Stimulated activated CD8-positive, alpha-beta memory T cell treated with anti-CD3 and anti-CD28 coated beads, Interleukin-12 subunit alpha, Interleukin-12 subunit beta, amount 100 ng/mL, for 24 hours (primary cell): ENCODE results near the gene TEN1.

Source experiments
- DNase-seq: peaks from one replicate; pipeline ENCODE4 v3.0.0-alpha.2; 2020; ENCODE audit errors: extremely low read depth

TEN1 gene

DNA sequence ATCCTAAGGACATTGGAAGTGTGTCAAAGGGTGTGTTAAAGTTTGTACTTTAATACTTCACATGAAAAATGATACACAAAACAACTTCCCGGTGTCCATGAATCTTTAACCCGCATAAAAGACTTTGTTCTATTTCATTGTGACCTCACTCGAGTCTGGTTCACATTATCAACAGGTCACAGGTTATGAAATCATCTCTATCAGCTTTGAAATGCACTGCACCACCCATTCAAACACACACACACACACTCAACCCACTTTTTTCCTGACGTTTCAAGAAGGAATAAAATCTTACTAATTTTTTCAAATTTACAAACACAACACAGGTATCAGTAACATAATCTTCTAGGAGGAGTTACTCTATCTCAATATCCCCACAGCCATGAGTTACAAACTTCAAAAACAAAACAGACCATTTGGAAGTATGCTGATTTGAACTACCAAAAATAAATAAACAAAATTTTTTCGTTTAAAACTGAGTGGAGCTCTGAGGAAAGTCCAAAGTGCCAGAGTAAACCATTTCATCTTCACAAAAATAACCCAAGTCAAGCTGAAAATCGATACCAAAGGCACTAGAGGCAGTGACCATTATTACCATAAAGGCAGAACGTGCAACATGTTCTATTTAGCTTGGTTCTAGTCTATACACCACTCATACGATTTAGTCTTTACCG lies 2.7 kb upstream of the TEN1 start:
- no peak for DNase-seq

DNA sequence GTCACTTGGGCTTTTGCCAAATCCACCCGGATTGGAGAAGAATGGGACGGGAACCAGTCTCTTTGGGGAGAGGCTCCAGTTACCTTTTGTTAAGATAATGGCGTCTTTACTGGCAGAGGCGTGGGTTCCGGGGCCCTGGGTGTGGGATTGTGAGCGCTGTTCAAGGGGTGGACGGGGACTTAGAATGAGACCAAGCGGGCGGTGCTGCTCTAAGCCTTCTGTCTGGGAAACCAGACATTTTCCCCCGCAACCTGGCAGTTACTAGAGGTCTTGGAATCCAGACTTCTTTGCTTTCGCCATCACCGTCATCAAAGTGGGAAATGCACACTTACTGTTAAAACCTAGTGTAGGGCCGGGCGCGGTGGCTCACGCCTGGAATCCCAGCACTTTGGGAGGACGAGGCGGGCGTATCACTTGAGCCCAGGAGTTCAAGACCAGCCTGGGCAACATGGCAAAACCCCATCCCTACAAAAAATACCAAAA lies 706 bp downstream of the TEN1 start:
- DNase-seq = no peak

DNA sequence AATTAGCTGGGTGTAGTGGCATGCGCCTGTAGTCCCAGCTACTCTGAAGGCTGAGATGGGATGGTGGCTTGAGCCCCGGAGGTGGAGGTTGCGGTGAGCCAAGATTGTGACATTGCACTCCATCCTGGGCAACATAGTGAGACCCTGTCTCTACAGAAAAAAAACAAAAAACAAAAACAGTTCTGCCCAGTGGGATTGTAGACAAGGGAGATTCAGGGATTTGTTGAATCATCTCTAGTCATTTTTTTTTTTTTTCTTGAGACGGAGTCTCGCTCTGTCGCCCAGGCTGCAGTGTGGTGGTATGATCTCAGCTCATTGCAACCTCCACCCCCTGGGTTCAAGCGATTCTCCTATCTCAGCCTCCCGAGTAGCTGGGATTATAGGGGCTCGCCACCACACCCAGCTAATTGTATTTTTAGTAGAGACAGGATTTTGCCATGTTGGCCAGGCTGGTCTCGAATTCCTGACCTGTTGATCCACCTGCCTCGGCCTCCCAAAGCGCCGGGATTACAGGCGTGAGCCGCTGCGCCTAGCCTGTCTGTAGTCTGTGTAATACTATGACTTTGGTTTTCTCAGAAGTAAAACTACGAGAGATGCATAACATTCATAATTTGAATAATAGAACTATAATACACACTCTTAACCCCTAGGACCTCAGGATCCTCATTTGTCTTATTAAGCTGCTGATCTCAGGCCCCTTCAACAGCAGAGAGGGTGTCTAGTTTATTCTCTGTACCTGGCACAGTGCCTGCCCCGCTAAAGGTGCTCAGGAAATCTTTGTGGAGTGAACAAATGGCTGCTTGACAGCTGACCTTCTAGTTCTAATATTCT lies 1.4 kb downstream of the TEN1 start:
- DNase-seq = no peak

DNA sequence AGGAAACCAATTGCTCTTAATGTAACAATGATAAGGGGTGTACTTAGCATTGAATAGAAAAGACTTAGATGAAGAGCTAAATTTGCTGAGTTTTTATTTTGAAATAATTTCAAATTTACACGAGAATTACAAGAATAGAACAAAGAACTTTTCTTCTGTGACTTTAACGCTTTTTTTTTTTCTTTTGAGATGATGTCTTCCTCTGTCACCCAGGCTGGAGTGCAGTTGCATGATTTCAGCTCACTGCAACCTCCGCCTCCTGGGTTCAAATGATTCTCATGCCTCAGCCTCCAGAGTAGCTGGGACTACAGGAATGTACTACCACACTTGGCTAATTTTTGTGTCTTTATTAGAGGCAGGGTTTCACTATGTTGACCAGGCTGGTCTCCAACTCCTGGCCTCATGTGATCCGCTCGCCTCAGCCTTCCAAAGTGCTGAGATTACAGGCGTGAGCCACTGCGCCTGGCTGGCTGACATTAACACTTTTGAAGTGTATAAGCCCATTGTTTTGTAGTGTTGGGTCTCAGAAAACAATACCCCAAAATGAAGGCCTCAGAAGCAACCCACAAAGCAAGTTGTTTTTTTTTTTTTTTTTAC lies 2.1 kb downstream of the TEN1 start:
- no peak for DNase-seq

DNA sequence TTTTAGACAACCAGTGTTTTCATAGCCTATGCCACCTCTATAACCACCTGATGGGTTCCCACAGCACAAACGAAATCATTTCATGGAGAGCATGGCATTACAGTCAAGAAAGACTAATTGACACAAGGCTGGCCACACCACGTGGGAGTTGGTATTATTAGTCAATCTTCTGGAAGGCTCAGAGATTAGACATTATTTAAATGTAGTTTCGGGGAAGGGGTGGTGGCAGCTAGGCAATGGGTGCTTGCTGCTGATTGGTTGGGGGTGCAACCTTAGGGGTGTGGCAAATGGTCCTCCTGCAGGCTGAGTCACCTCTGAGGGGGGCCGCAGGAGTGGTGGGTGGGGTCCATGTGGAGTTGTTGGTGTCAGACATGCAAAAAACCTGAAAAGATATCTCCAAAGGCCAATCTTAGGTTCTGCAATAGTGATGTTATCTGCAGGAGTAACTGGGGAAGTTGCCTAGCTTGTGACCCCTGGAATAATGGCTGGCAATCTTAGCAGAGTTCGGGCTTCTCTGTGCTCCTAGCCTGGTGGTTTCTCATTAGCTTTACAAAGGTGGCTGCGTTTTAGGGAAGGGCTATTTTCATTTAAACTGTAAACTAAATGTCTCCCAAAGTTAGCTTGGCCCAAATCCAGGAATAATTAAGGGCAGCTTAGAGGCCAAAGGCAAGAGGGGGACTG lies 4.6 kb downstream of the TEN1 start:
- no peak for DNase-seq

DNA sequence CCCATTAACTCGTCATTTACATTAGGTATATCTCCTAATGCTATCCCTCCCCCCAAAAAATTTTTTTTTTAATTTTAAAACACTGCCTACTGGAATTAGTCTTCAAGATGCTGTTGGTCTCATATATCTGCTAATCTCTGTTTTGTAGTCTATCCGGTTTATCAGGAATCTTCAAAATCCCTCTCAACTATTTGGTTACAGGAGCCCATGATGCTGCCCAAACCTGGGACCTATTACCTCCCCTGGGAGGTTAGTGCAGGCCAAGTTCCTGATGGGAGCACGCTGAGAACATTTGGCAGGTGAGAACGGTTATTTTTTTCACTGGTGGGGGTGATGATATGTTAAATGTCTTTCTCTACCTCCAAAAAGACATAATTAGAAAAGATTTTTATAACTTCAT lies 6.9 kb downstream of the TEN1 start:
- no peak for DNase-seq

DNA sequence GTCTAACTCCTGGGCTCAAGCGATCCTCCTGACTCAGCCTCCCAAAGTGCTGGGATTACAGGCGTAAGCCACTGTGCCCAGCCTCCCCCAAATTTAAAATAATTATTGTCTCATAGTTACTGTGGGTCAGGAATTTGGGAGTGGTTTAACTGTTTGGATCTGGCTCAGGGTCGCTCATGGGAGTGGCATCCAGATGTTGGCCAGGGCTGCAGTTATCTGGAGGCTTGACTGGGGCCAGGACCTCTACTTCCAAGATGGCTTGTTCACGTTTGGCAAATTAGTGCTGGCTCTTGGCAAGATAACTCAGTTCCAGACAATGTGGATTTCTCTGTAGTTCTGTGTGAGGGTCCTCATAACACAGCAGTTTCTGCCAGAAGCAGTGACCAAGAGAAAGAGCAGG lies 8.0 kb downstream of the TEN1 start:
- no peak for DNase-seq

DNA sequence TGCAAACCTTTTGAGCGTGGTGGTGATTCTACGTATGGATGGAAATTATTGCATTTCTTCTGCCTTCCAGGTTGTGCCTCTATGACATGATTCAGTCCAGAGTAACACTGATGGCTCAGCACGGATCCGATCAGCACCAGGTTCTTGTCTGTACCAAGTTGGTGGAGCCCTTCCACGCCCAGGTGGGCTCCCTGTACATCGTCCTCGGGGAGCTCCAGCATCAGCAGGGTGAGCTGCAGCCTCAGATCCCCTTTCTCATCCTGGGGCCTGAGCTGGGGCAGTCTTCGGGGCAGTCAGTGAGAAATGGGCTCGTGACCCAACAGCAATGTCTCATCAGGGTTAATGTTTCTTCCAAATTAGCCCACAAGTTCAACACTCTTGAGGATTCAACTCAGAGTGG lies 12.4 kb downstream of the TEN1 start:
- DNase-seq = no peak

DNA sequence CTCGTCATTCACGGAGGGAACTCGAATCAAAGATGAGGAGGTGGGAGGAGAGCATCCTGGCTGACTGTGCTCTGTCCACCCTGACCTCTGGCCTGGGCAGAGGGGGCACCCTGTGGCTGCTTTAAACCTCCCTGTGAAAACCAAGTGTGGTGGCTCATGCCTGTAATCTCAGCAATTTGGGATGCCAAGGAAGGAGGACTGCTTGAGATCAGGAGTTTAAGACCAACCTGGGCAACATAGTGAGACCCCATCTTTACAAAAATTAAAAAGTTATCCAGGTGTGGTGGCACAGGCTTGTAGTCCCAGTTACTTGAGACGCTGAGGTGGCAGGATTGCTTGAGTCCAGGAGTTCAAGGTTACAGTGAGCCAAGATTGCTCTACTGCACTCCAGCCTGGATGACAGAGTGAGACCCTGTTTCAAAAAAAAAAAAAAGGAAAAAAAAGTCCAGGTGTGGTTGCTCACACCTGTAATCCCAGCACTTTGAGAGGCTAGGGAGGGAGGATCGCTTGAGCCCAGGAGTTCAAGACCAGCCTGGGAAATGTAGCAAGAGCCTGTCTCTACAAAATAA lies 15.8 kb downstream of the TEN1 start:
- DNase-seq = no peak

DNA sequence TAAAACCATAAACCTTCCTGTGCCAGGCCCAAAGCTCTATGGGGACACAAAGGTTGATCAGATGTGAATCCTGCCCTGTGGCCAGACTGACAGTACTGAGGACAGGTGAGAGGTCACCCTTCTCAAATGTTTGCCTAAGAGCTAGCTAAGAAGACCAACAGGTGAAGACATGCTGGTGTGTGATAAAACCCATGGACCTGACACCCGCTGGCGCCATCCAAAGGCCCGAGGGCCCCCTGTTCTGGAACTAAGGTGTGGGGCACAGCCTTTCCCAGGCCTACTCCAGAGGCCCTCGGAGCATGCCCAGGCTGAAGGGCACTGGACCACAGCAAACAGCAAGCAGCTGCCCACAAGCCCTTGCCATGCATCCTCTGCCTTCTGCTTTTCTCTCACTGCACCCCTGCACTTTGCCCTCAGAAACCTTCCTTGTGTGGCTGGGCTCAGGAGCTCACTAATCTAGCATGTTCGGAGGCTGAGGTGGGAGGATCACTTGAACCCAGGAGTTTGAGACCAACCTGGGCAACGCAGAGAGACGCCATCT lies 16.4 kb downstream of the TEN1 start:
- DNase-seq = no peak

DNA sequence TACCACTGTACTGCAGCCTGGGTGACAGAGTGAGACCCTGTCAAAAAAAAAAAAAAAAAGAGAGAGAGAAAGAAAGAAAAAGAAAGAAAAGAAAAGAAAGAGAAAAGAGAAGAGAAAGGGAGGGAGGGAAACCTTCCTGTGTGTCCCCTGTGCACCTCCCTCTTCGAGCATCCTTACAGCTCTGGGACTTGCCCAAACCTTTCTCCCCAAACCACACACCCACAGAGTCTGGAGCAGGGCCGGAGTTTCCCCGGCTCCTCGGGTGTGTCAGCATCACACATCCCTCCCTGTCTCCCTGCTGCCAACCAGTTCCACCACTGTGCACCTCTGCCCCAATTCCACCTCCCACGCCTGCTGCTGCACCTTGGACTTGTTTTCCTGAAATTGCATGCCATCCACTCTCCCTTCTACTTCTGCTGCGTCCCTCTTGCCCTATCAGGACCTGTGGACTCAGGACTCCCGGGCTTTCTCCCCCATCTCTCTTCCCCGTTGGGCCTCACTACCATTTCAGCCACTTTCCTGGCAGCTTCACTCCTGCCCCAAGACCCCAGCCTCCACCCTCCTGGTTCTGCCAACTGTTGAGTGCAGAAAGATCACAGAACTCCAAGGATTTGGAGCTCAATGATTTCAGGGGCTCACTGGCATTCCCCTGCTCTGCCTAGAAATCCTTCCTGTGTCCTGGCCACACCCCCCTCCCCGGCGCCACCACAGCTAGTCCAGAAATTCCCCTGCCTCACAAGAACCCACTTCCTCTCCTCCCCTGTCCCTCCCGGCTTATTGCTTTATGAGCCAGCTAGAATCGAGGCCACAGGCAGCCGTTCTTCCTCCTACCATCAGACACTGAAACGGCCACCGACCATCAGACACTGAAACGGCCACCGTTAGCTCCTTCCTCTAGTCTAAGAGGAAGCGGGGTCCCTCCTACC lies 17.9 kb downstream of the TEN1 start:
- no peak for DNase-seq

DNA sequence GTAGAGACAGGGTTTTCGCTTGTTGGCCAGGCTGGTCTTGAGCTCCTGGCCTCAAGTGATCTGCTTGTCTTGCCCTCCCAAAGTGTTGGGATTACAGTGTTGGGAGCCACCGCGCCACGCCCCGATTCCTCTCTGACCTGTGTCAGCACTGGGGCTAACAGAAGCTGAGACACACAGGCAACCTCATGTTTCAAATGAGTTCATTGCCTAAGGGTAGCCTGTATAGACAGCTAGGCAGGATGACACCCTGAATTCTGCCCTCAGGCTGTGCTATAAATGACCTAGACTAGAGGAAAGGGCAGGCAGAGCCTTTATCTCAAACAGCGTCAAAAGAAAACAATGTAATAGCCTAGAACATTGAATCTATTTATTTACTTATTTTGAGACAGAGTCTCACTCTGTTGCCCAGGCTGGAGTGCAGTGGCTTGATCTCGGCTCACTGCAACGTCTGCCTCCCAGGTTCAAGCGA lies 19.3 kb downstream of the TEN1 start:
- DNase-seq = no peak

DNA sequence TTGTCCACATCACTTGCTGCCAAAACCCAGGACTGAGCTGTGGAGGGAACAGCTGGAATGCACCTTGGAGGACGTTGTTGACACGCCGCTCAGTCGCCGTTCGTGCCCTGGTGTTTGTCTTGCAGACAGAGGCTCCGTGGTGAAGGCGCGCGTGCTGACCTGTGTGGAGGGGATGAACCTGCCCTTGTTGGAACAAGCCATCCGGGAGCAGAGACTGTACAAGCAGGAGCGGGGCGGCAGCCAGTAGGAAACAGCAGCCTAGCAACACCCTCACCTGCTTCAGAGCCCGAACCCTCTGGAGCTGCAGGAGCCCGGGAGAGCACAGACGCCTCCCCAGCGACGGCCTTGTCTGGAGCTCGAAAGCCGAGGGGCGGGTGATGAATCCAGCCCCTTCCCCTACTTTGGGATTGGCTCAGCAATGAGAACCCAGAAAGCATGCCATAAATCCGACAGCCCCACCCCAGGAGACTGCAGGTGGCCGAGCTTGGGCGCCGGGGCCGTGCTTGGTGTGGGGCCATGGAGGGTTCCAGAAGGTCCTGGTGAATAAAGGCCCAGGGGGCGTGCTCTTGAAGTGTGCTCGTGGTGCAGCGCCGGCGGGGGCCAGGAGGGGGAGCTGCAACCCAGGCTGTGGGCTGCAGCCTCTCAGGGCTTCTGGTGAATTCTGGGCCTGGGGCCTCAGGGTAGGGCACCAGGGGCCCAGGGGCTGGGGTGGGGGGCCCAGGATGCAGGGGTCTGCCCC lies 21.1 kb downstream of the TEN1 start:
- no peak for DNase-seq

DNA sequence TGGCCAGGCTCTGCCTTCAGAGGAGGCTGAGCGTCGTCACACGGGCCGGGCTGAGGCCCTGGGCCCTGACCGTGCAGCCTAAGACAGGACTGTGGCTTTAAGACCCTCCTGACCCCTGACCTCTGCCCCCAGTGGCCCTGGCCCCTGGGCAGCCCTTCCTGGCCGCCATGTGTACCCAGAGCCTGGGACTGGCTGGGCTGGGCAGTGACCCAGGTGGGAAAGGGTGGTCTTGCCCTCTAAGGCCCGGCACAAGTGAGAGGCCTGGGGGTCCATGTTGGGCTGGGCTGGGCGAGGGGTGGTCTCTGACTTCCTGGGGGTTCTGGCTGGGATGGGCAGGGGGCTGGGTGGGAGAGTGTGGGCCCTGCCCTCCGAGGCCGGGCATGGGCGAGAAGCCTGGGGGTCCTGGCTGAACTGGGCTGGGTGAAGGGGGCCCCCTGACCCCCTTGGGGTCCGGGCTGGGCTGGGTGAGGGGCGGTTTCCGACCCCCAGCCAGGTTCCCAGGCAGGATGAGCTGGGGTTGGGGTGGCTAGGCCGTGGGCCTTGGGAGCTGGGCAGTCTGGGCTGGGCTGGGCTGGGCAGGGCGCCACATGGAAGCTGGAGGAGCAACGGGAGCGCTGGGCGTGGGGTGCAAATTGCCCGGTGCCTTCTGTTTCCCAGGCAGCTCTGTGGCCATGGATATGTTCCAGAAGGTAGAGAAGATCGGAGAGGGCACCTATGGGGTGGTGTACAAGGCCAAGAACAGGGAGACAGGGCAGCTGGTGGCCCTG lies 21.9 kb downstream of the TEN1 start, which contains the start of gene CDK3:
Gene CDK3, plus strand, starts transcription at position 101 of the 767 bp plus-strand sequence. Its CDS starts 571 bp downstream, at position 672.
- no peak for DNase-seq

DNA sequence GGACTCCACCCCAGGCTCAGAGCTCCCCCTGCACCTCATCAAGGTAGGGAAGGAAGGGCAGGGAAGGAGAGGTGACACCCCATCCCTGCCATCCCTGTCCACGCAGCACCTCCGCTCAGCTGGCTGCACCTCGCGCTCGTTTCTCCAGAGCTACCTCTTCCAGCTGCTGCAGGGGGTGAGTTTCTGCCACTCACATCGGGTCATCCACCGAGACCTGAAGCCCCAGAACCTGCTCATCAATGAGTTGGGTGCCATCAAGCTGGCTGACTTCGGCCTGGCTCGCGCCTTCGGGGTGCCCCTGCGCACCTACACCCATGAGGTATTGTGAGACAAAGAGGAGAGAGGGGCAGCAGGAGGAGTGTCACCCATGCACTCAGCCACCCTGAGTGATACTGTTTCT lies 23.1 kb downstream of the TEN1 start:
- no peak for DNase-seq

DNA sequence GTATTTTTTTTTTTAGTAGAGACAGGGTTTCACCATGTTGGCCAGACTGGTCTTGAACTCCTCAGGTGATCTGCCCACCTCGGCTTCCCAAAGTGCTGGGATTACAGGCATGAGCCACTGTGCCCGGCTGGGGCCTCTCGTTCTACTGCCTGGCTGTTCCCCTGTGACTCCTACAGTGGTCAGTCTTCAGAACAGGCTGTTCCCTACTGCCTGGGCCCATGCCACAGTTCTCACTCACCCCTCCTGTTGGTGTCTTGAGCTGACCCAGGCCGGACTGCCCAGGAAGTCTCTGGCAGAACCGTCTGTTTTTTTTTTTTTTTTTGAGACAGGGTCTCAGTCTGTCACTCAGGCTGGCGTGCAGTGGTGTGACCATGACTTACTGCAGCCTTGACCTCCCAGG lies 24.9 kb downstream of the TEN1 start:
- DNase-seq = no peak

DNA sequence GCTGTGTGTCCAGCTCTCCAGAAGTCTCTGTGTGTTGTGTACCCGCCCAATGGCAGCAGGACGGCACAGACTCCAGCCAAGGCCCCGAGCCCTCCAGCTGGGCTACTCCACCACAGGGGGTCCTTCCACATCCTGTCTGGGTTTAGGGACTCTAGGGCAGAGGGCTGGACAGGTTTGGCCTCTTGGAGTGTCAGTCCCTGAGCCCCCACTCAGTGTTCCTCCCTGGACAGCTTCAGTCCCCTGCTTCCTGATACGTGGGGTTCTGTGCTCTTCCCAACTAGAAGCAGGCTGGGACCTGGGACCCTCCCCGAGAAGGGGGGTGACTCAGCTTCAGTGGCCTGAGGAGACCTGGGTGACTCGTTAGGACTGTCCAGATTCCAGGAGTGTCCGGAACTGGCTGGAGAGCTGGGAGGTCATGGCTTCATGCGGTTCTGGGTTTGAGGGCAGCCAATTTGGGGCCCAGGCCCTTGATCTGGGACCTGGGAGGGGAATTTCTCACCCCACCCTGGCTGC lies 25.8 kb downstream of the TEN1 start:
- no peak for DNase-seq

DNA sequence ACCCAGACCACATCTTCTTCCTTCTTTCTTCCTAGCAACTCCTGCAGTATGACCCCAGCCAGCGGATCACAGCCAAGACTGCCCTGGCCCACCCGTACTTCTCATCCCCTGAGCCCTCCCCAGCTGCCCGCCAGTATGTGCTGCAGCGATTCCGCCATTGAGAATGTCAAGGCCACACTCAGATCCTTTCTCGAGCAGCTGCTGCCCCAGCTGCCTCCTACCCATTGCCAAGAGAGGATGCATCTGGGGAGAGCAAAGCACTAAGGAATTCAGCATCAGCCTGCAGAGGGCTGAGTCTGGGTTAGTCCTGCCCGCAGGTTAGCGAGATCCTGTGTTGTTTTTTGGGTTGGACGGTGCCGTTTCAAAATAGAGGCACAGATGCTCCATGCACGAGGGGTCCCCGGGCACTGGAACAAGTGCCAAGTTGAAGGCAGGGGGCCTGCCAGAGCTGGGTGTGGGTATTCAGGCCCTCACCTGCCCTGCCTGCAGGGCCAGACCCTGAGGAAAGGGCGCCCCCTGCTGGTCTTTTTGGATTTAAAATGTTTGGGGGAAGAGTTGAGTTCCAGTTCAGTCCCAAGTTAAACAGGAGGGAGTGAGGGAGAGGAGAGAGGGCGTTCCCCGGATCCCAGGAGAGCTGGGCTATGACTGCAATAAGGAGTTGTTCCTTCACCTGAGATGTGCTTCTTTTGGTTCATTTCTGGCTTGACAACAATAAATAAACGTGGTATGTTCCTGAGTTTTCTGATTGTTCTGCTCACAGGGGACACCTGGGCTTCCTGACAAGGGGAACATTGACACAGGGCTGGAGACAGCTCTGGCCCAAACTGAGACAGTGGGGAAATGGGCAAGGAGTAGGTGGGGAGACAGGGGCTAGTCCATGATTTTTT lies 26.5 kb downstream of the TEN1 start:
- DNase-seq = peak; percentile 50
